ENCODE measurements around the gene ZNF665.
"Not testable (repeated sequence)": the region's sequence is repeated elsewhere in the genome, so short reads cannot be mapped to it uniquely, and the experiment has no call there.

Gene ZNF665

DNA sequence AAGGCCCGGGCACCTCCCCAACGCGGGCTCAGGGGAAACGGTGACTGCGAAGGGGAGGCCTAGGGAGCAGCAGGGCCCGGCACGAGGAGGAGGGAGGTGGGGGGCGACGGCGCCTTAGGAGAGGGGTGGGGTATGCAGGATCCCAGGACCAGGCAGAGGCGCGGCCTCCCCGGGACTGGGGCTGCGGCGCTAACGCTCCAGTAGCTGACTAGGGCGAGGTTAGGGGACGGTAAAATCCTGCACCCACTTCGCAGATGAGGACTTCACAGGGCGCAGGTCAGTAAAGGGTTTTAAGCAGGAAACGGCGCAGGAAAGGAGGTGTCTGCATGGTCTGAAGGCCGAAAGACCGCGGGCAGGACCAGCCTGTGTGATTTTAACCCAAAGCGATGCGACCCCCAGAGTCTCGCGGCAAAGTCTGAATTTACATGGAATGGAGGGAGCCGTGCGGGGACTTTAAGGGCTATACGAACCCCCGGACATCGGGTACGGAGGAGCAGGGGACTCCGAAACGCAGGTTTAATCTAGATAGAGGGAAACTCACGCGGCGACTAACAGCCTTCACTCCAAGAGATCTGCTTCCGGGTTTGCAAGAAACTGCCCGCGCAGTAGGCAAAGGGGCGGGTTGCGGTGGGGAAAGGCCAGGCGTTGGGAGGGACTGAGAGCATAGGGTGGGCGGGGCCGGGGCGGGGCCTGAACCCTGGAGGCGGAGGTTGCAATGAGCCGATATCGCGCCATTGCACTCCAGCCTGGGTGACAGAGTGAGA is at the start of gene ZNF665:
Gene ZNF665, minus strand, starts transcription at position 588 of the 764 bp plus-strand sequence. CDS start 10,460 bp downstream, outside the sequence.
- H3K9me3 ChIP-seq (ENCODE audit: severe bottlenecking) = peaks cover 11% of the 10 kb centered on the region
- DNase-seq (ENCODE audit: low spot score) (peak; percentile 74), ATAC-seq (ENCODE audit: low read depth) (peak; percentile 76)
- H3K27ac ChIP-seq (ENCODE audit: poor library complexity, severe bottlenecking) = no peak within 1 kb of the TSS
- peak within 1 kb of the TSS; percentile 53 for H3K4me3 ChIP-seq (ENCODE audit: severe bottlenecking)
- H3K4me1 ChIP-seq (ENCODE audit: insufficient read depth, poor library complexity, severe bottlenecking) = no peaks in the 10 kb centered on the region
- TF ChIP-seq CTCF (IDR thresholded peaks at IDR 0.05; ENCODE audit: poor library complexity, severe bottlenecking) = no peak
- H3K27me3 ChIP-seq (ENCODE audit: insufficient read depth, poor library complexity, severe bottlenecking) = no peaks in the 10 kb centered on the region
- H3K36me3 ChIP-seq (ENCODE audit: low read depth) = 0 out of 2 replicates have a peak, but pooled peaks cover 4% of the 10 kb centered on the region

- H3K36me3 ChIP-seq (ENCODE audit: low read depth) = peaks cover 34% of the 10 kb centered on the region
- no peak for DNase-seq (ENCODE audit: low spot score)
- peaks cover 37% of the 10 kb centered on the region for H3K9me3 ChIP-seq (ENCODE audit: severe bottlenecking)
Observed at GRCh38 chr19:53237114-53237777, 44.1 kb upstream of the ZNF665 start.

GRCh38 chr19:53224606-53225005 is 31.4 kb upstream of the ZNF665 start:
- Histone ChIP-seq H3K9me3 (ENCODE audit: severe bottlenecking) (peaks cover 15% of the 10 kb centered on the region), H3K36me3 (ENCODE audit: low read depth) (no peaks in the 10 kb centered on the region), H3K4me3 (ENCODE audit: severe bottlenecking) (no peak overlapping the region), H3K4me1 (ENCODE audit: insufficient read depth, poor library complexity, severe bottlenecking) (no peaks in the 10 kb centered on the region), H3K27me3 (ENCODE audit: insufficient read depth, poor library complexity, severe bottlenecking) (no peaks in the 10 kb centered on the region), H3K27ac (ENCODE audit: poor library complexity, severe bottlenecking) (no peak overlapping the region)
- no peak for TF ChIP-seq CTCF (IDR thresholded peaks at IDR 0.05; ENCODE audit: poor library complexity, severe bottlenecking)
- ATAC-seq (ENCODE audit: low read depth) (no peak), DNase-seq (ENCODE audit: low spot score) (no peak)

More at GRCh38 chr19:53237114-53237777, 44.1 kb upstream of the ZNF665 start:
- H3K27ac ChIP-seq (ENCODE audit: poor library complexity, severe bottlenecking) = no peak overlapping the region
- H3K27me3 ChIP-seq (ENCODE audit: insufficient read depth, poor library complexity, severe bottlenecking) = no peaks in the 10 kb centered on the region
- H3K4me3 ChIP-seq (ENCODE audit: severe bottlenecking) = no peak overlapping the region
- no peak for ATAC-seq (ENCODE audit: low read depth)
- TF ChIP-seq CTCF (IDR thresholded peaks at IDR 0.05; ENCODE audit: poor library complexity, severe bottlenecking) = no peak
- no peaks in the 10 kb centered on the region for H3K4me1 ChIP-seq (ENCODE audit: insufficient read depth, poor library complexity, severe bottlenecking)

- H3K9me3 ChIP-seq (ENCODE audit: severe bottlenecking) = peaks cover 12% of the 10 kb centered on the region
- not testable (repeated sequence) for H3K36me3 ChIP-seq (ENCODE audit: low read depth)
Observed at GRCh38 chr19:53222716-53223115, 29.6 kb upstream of the ZNF665 start.

DNA sequence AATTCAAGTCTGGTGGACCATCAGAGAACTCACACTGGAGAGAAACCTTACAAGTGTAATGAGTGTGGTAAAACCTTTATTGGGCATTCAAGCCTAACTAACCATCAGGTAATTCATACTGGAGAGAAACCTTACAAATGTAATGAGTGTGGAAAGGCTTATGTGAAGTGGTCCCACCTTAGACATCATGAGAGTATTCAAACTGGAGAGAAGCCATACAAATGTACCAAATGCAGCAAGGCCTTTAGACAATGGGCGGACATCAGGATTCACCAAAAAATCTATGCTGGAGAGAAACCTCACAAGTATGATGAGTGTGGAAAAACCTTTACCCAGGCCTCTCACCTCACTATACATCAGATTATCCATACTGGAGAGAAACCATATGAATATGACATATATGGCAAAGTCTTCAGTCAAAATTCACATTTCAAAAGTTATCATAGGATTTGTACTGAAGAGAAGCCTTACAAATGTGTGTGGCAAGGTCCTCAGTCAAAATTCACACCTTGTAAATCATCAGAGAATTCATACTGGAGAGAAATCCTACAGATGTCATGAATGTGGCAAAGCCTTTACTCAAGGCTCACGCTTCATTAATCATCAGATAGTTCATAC is 19.7 kb upstream of the ZNF665 start:
- Histone ChIP-seq H3K4me1 (ENCODE audit: insufficient read depth, poor library complexity, severe bottlenecking) (no peaks in the 10 kb centered on the region), H3K36me3 (ENCODE audit: low read depth) (no peaks in the 10 kb centered on the region), H3K27me3 (ENCODE audit: insufficient read depth, poor library complexity, severe bottlenecking) (no peaks in the 10 kb centered on the region), H3K9me3 (ENCODE audit: severe bottlenecking) (peaks cover 47% of the 10 kb centered on the region), H3K27ac (ENCODE audit: poor library complexity, severe bottlenecking) (no peak overlapping the region), H3K4me3 (ENCODE audit: severe bottlenecking) (no peak overlapping the region)
- TF ChIP-seq CTCF (IDR thresholded peaks at IDR 0.05; ENCODE audit: poor library complexity, severe bottlenecking) = no peak
- DNase-seq (ENCODE audit: low spot score) (no peak), ATAC-seq (ENCODE audit: low read depth) (no peak)

More at GRCh38 chr19:53222716-53223115, 29.6 kb upstream of the ZNF665 start:
- not testable (repeated sequence) for H3K27me3 ChIP-seq (ENCODE audit: insufficient read depth, poor library complexity, severe bottlenecking); H3K4me1 ChIP-seq (ENCODE audit: insufficient read depth, poor library complexity, severe bottlenecking); H3K4me3 ChIP-seq (ENCODE audit: severe bottlenecking); ATAC-seq (ENCODE audit: low read depth); H3K27ac ChIP-seq (ENCODE audit: poor library complexity, severe bottlenecking); DNase-seq (ENCODE audit: low spot score)

DNA sequence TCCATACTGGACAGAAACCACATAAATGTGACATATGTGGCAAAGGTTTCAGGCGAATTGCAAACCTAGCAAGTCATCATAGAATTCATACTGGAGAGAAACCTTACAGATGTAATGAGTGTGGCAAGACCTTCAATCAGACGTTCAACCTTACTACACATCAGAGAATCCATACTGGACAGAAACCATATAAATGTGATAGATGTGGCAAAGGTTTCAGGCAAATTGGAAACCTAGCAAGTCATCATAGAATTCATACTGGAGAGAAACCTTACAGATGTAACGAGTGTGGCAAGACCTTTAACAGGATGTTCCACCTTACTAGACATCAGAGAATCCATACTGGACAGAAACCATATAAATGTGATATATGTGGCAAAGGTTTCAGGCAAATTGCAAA is 18.4 kb upstream of the ZNF665 start:
- not testable (repeated sequence) for DNase-seq (ENCODE audit: low spot score); H3K4me1 ChIP-seq (ENCODE audit: insufficient read depth, poor library complexity, severe bottlenecking); H3K27me3 ChIP-seq (ENCODE audit: insufficient read depth, poor library complexity, severe bottlenecking); H3K4me3 ChIP-seq (ENCODE audit: severe bottlenecking); ATAC-seq (ENCODE audit: low read depth); H3K36me3 ChIP-seq (ENCODE audit: low read depth); H3K27ac ChIP-seq (ENCODE audit: poor library complexity, severe bottlenecking)
- peaks cover 41% of the 10 kb centered on the region for H3K9me3 ChIP-seq (ENCODE audit: severe bottlenecking)
